ENCODE measurements around the gene CSF1R.

CSF1R gene

GRCh38 chr5:150023136-150023535 lies 63.2 kb downstream of the CSF1R start:
- DNase-seq (ENCODE audit: low spot score) = no peak

- no peak for DNase-seq (ENCODE audit: low spot score)
Measured at GRCh38 chr5:150022681-150023080, 63.7 kb downstream of the CSF1R start.

DNA sequence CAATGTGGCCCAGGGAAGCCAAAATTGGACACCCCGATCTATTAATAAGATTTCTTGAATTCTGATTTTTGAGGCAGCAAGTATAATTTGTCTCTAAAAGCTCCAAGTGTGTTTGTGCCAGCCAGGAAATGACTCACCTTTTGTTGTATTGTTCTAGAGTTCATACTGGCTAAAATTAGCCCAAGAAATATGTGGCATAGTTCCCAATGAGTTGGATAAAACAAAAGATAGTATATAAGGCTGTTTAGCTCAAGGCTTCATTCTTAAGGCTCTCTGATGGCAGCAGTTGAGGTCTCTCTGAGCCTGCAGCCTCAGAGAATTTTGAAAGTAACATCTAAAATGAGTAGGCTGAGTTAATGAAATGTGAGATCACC lies 64.2 kb downstream of the CSF1R start:
- no peak for DNase-seq (ENCODE audit: low spot score)

- DNase-seq (ENCODE audit: low spot score) = no peak
Measured at GRCh38 chr5:150021491-150022157, 64.7 kb downstream of the CSF1R start.

- no peak for DNase-seq (ENCODE audit: low spot score)
Measured at GRCh38 chr5:150020249-150020648, 66.1 kb downstream of the CSF1R start.

GRCh38 chr5:150017226-150018005 lies 68.9 kb downstream of the CSF1R start:
- no peak for DNase-seq (ENCODE audit: low spot score)

- no peak for DNase-seq (ENCODE audit: low spot score)
Measured at GRCh38 chr5:150016537-150016936, 69.8 kb downstream of the CSF1R start.

DNA sequence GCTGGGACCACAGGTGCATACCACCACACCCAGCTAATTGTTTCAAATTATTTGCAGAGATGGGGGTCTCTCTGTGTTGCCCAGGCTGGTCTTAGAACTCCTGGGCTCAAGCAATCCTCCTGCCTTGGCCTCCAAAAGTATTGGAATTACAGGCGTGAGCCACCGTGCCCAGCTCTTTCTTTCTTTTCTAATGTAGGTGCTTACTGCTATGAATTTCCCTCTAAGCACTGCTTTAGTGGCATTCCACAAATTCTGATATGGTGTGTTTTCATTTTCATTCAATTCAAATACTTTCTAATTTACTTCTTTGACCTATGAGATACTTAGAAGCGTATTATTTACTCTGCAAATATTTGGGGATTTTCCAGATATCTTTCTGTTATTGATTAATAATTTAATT lies 70.9 kb downstream of the CSF1R start:
- no peak for DNase-seq (ENCODE audit: low spot score)

- DNase-seq (ENCODE audit: low spot score) = no peak
Measured at GRCh38 chr5:150014456-150014855, 71.9 kb downstream of the CSF1R start.

GRCh38 chr5:150013931-150014330 lies 72.4 kb downstream of the CSF1R start:
- no peak for DNase-seq (ENCODE audit: low spot score)

GRCh38 chr5:150009671-150010387 lies 76.5 kb downstream of the CSF1R start:
- no peak for DNase-seq (ENCODE audit: low spot score)

DNA sequence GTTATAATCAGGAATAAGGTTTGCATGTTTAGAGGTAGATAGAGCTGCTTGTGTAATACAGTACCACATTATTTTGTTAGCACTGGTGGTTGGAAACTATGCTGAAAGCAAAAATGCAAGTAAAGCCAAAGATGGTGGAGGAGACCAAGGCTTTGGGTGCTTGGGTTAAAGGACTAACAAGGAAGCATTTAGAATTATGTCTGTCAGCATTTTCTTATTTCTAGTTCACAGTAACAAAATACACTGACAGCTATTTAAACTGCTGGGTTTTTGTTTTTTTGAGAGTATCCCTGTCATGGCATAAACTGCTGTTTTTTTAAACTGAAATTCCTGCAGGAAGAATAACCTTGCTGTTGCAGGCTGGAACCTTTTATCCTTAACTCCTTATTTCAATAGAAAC lies 79.3 kb downstream of the CSF1R start:
- no peak for DNase-seq (ENCODE audit: low spot score)

DNA sequence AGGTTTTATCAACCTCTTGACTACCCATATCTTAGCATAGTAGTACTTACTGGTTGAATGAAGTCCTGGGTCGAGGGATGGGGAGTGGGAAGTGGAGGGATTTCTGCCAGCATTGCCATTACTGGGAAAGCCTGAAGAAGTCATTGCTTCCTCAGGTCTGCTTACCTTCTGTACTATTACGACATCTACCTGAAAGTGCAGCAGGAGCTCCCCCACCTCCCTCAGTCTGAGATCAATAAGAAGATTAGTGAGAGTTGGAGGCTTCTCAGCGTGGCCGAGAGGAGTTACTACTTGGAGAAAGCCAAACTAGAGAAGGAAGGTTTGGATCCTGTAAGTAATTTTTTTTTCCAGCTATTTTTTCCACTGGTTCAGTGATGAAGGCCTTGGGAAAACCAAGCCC lies 80.0 kb downstream of the CSF1R start:
- DNase-seq (ENCODE audit: low spot score) = no peak

Data from ecto neural progenitor cell (in vitro differentiated cells).